Measurements from ENCODE around the gene ADCY5.

DNA sequence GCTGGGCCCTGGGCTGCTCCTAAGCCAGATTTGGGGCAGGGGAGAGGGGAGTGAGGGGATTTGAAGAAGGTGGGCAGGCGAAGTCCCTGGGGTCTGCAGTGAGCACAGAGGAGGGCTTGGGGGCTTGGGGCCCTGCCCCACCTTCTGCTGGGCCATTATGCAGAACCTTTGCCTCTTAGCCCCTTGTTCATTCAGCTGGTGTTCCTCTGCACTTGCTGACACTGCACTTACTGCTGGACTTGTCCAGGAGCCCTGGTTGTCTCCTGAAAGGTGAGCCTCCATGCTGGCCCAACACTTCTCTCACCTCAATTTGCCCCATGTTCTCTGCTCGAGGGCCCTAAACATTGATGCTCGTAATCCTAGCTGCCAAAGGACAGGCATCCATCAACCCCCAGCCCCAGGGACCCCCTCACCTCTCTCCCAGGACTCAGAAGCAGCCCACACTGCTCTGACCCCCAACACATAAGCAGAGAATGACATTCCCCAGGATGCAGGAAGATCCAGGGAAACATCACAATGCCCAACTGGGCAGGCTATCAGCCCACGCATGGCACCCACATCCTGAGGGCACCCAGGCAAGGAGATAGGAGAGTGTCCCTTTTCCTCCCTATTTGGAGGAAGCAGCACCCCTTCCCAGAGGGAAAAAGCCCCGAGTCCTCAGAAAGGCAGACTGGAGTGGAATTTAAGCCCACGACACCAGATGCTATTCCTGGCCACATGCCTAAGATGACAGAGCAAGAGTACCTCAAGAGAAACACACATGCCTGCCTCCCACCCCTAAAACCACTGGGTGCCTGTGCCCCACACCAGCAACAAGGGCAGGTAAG is 76.8 kb downstream of the ADCY5 start:
- TF ChIP-seq, protein P1, sequence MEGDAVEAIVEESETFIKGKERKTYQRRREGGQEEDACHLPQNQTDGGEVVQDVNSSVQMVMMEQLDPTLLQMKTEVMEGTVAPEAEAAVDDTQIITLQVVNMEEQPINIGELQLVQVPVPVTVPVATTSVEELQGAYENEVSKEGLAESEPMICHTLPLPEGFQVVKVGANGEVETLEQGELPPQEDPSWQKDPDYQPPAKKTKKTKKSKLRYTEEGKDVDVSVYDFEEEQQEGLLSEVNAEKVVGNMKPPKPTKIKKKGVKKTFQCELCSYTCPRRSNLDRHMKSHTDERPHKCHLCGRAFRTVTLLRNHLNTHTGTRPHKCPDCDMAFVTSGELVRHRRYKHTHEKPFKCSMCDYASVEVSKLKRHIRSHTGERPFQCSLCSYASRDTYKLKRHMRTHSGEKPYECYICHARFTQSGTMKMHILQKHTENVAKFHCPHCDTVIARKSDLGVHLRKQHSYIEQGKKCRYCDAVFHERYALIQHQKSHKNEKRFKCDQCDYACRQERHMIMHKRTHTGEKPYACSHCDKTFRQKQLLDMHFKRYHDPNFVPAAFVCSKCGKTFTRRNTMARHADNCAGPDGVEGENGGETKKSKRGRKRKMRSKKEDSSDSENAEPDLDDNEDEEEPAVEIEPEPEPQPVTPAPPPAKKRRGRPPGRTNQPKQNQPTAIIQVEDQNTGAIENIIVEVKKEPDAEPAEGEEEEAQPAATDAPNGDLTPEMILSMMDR (IDR thresholded peaks at IDR 0.05; ENCODE audit: low read depth, low read length, missing input control): no peak
- TF ChIP-seq EGR1 (IDR thresholded peaks at IDR 0.05; ENCODE audit: low read depth in 2 of 2): no peak

Data from liver (tissue), 3 donors.